IPS-NIHi11 (cell line): Measurements from ENCODE around the gene ZMIZ1.

Source experiments
- DNase-seq: peaks from one replicate; pipeline ENCODE4 v3.0.0; 2012; ENCODE audit warnings: mixed read lengths, low spot score

ZMIZ1 gene

GRCh38 chr10:79356104-79356503 is 287.3 kb downstream of the ZMIZ1 start:
- DNase-seq, result no peak

GRCh38 chr10:79357180-79357579 is 288.4 kb downstream of the ZMIZ1 start:
- no peak for DNase-seq

- no peak for DNase-seq
Observed at GRCh38 chr10:79358811-79359210, 290.0 kb downstream of the ZMIZ1 start.

- no peak for DNase-seq
Observed at GRCh38 chr10:79359816-79360498, 291.2 kb downstream of the ZMIZ1 start.

- DNase-seq, result no peak
Observed at GRCh38 chr10:79360499-79361342, 292.0 kb downstream of the ZMIZ1 start.

GRCh38 chr10:79361726-79362397 is 293.1 kb downstream of the ZMIZ1 start:
- DNase-seq, result no peak
